ENCODE measurements around the gene INSR.

- no peak for TF ChIP-seq CTCF (IDR thresholded peaks at IDR 0.05)
- TF ChIP-seq ZFX (IDR thresholded peaks at IDR 0.05; ENCODE audit: borderline replicate concordance) = no peak
Observed at GRCh38 chr19:7196763-7197118, 97.5 kb downstream of the INSR start.
